ENCODE data around the gene ABCA4. TPM values are rescaled to one million over a fixed set of nuclear protein-coding genes. Genes with fewer than 3 reads are reported as not detected.

Gene ABCA4
- total RNA-seq, 2 donors from 2014 or later, result under 0.01 TPM

- intact Hi-C loops (cut with DNase I), result no loop called here
- Histone ChIP-seq H3K27me3 (no peaks in the 10 kb centered on the region), H3K9me3 (no peaks in the 10 kb centered on the region), H3K4me1 (no peaks in the 10 kb centered on the region), H3K4me3 (no peak overlapping the region), H3K36me3 (replicated peaks in 1 of 2; ENCODE audit: insufficient read depth in 1 of 2, low read depth in 2 of 2) (no peaks in the 10 kb centered on the region), H3K27ac (no peak overlapping the region)
- 87 to 90% methylated on average over 6 of the region's 6 CpGs for WGBS, 2 donors
- no peak for TF ChIP-seq POLR2A (IDR thresholded peaks at IDR 0.05)
- TF ChIP-seq, protein P1, sequence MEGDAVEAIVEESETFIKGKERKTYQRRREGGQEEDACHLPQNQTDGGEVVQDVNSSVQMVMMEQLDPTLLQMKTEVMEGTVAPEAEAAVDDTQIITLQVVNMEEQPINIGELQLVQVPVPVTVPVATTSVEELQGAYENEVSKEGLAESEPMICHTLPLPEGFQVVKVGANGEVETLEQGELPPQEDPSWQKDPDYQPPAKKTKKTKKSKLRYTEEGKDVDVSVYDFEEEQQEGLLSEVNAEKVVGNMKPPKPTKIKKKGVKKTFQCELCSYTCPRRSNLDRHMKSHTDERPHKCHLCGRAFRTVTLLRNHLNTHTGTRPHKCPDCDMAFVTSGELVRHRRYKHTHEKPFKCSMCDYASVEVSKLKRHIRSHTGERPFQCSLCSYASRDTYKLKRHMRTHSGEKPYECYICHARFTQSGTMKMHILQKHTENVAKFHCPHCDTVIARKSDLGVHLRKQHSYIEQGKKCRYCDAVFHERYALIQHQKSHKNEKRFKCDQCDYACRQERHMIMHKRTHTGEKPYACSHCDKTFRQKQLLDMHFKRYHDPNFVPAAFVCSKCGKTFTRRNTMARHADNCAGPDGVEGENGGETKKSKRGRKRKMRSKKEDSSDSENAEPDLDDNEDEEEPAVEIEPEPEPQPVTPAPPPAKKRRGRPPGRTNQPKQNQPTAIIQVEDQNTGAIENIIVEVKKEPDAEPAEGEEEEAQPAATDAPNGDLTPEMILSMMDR (IDR thresholded peaks at IDR 0.05), result no peak
- DNase-seq (no peak), ATAC-seq (no peak)
These were observed 41.6 kb downstream of the ABCA4 start for GRCh38 chr1:94079080-94079940.

DNA sequence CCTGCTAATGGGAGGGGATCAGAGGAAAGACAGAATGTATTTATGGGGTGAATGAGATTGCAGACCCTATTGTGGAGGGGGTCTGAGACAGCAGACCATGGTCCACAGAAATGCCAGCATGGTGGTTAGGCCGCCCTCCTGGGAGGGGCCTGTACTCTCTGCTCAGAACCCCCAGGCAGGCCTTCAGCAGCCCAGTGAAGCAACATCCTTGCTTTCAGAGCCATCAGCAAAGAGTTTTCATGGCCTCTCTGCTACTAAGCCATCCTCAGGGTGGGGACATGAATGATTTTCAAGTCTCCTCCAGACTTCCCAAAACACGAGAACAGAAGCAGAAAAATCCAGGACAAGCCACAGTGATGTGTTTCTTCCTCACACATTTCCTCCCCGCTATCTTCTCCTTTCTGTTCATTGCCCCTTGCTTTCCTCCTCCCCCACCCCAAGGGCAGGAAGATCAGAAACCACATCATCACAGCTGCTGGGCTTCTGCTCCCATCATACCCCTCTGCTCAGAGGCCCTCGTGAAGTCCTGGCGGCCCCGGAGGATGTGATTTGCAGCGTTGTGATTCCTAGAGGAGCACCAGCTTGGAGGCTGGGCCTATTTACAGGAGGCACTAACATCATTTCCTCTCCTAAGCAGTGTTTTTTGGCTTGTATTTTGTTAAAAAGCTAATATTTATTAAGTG lies 48.0 kb downstream of the ABCA4 start:
- H3K36me3 ChIP-seq (replicated peaks in 1 of 2; ENCODE audit: insufficient read depth in 1 of 2, low read depth in 2 of 2), result no peaks in the 10 kb centered on the region
- H3K9me3 ChIP-seq, result no peaks in the 10 kb centered on the region
- H3K4me3 ChIP-seq, result no peak overlapping the region
- peak overlapping the region in 1 of 4 donors; percentile 33 for H3K27ac ChIP-seq
- DNase-seq (no peak), ATAC-seq (no peak)
- TF ChIP-seq, protein P1 (IDR thresholded peaks at IDR 0.05), result no peak
- no peak for TF ChIP-seq POLR2A (IDR thresholded peaks at IDR 0.05)
- H3K27me3 ChIP-seq, result no peaks in the 10 kb centered on the region
- 68 to 93% methylated on average over 7 of the region's 7 CpGs for WGBS, 2 donors
- H3K4me1 ChIP-seq, result peaks cover 50% of the 10 kb centered on the region
- intact Hi-C loops (cut with DNase I), result no loop called here

DNA sequence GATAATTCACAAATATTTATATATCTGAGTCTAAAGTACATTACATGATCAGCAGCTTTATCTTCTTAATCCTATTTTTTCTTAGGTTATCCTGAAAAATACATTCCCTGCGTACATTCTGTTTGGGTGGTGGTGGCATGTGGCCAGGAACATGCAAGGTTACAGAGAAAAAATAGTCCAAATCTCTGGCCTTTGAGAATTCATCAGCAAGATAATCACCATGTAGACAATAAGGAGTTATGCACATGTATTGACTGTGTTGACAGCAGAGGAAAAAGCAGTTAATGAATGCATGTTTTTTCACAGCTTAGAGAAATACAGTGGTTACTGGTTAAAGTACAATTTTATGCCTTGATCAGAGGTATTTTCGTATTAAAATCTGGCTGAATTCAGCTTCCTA lies 49.0 kb downstream of the ABCA4 start:
- 26 to 29% methylated on average over 2 of the region's 2 CpGs for WGBS, 2 donors
- ATAC-seq (no peak), DNase-seq (peak in 2 of 4 donors; percentile 30 to 37)
- Histone ChIP-seq H3K4me1 (peaks cover 56% of the 10 kb centered on the region), H3K9me3 (no peaks in the 10 kb centered on the region), H3K4me3 (no peak overlapping the region), H3K27ac (peak overlapping the region in 3 of 4 donors; percentile 23 to 46 (median 45)), H3K27me3 (no peaks in the 10 kb centered on the region), H3K36me3 (replicated peaks in 1 of 2; ENCODE audit: insufficient read depth in 1 of 2, low read depth in 2 of 2) (no peaks in the 10 kb centered on the region)
- intact Hi-C loops (cut with DNase I), result no loop called here
- no peak for TF ChIP-seq POLR2A (IDR thresholded peaks at IDR 0.05)
- TF ChIP-seq, protein P1 (IDR thresholded peaks at IDR 0.05), result no peak

DNA sequence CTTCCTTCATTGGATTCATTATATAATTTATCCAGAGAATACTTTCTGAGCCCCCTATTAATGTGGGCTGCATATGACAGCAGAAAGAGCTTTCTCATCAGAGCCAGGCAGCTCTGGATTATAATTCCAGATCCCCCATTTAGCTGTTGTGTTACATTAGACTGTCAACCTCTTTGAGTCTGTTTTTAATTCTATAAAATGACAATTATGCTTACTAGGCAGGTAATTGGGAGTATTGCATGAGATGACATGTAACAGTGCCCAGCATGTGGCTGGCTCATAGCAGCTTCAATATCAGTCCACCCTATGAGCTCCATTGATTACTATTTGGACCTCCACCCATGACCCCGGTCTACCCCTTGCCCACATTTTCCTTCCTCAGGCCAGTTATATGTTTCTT lies 49.6 kb downstream of the ABCA4 start:
- H3K9me3 ChIP-seq, result no peaks in the 10 kb centered on the region
- TF ChIP-seq, protein P1 (IDR thresholded peaks at IDR 0.05), result no peak
- no peak for TF ChIP-seq POLR2A (IDR thresholded peaks at IDR 0.05)
- H3K4me1 ChIP-seq, result peaks cover 56% of the 10 kb centered on the region
- intact Hi-C loops (cut with DNase I), result no loop called here
- H3K4me3 ChIP-seq, result no peak overlapping the region
- H3K27ac ChIP-seq, result peak overlapping the region; percentile 23 to 46 (median 35)
- DNase-seq, result no peak
- H3K27me3 ChIP-seq, result no peaks in the 10 kb centered on the region
- WGBS, 2 donors, result 63 to 89% methylated on average over 1 of the region's 1 CpG
- H3K36me3 ChIP-seq (replicated peaks in 1 of 2; ENCODE audit: insufficient read depth in 1 of 2, low read depth in 2 of 2), result no peaks in the 10 kb centered on the region
- no peak for ATAC-seq
